ENCODE data around the gene MAST4. TPM values are rescaled to one million over a fixed set of nuclear protein-coding genes. Genes with fewer than 3 reads are reported as not detected.

Gene MAST4
- total RNA-seq, result 10 to 100 TPM; 16.2 to 32.8 (median 25.0) TPM

DNA sequence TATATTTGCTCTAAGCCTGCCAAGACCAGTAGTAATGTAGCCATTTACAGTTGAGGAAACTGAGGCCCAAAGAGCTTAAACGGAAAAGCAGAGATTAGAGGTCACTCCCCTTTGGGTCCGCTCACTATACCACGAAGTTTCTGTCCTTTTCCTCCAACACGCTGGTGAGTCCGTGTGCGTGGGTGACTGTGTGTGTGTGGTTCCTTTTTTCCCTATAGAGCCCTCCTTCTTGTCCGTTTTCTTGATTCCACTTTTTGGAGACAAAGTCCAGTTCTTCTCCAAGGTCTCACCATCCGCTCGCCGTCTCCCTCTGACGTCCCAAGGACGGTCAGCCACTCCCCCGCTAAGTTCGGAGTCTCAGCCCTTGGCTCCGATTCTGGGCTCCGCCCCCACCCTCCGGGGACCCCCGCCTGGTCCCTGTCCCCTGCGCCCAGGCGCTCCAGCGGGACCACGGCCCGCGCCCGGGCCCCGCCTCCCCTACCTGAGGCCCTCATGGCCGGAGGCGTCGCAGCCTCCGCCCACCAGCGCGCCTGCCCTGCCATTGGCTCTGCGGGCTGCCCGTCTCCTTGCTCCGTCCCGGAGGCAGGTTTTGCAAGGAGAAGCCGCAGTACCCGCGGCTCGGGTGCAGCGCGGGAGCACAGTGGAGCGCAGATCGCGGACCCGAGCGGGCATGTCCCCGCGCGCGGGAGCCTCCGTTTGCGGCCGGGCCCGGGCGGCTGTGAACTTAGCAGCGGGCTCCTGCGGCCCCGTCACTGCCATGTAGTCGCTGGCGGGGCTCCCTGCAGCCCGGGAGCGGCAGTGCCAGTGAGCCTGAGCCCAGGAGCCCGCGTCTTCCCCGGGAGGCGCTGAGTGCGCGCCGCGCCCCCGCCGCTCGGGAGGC lies at the start of gene MAST4:
TSS of gene MAST4 (plus strand) at position 638 of the 880 bp plus-strand sequence. CDS start 263 bp downstream, outside the sequence.
- TF ChIP-seq POLR2AphosphoS5 (IDR thresholded peaks at IDR 0.05) (no peak), POLR2A (IDR thresholded peaks at IDR 0.05) (no peak)
- ATAC-seq, result peak; percentile 90
- Histone ChIP-seq H3K27ac (peak within 1 kb of the TSS in 3 of 4 donors; percentile 24 to 55 (median 24)), H3K9me3 (no peaks in the 10 kb centered on the region), H3K27me3 (peaks cover 76% of the 10 kb centered on the region), H3K4me1 (peaks cover 0 to 27% (median 20%) of the 10 kb centered on the region in 3 donors), H3K4me3 (peak within 1 kb of the TSS; percentile 69 to 70), H3K36me3 (no peaks in the 10 kb centered on the region)
- 0 to 5% methylated on average over 3 to 17 of the region's 74 CpGs for WGBS, 2 donors (ENCODE audit: low coverage in 1 of 2)

DNA sequence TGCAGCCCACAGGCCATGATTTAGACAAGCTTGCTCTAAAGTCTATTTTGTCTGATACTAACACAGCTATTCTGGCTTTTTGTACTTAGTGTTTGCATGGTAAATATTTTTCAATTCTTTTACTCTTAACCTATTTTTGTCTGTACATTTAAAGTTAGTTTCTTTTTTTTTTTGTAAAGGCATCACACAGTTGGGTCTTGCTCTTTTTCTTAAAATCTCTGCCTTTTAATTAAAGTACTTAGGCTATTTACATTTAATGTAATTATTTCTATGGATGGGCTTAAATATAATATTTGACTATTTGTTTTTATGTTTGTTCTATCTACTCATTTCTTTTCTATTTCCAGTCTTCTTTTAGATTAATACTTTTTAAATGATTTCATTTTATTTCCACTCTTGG lies 49.7 kb upstream of the MAST4 start:
- no peak for TF ChIP-seq EP300 (IDR thresholded peaks at IDR 0.05)
- TF ChIP-seq POLR2AphosphoS5 (IDR thresholded peaks at IDR 0.05), result no peak
- TF ChIP-seq CTCF (IDR thresholded peaks at IDR 0.05), result no peak
- no peak for TF ChIP-seq POLR2A (IDR thresholded peaks at IDR 0.05)
- Histone ChIP-seq H3K27me3 (no peaks in the 10 kb centered on the region), H3K36me3 (no peaks in the 10 kb centered on the region), H3K4me1 (no peaks in the 10 kb centered on the region), H3K9me3 (peaks cover 0 to 8% (median 0%) of the 10 kb centered on the region in 3 donors), H3K4me3 (no peak overlapping the region), H3K27ac (no peak overlapping the region)
- ATAC-seq, result no peak

DNA sequence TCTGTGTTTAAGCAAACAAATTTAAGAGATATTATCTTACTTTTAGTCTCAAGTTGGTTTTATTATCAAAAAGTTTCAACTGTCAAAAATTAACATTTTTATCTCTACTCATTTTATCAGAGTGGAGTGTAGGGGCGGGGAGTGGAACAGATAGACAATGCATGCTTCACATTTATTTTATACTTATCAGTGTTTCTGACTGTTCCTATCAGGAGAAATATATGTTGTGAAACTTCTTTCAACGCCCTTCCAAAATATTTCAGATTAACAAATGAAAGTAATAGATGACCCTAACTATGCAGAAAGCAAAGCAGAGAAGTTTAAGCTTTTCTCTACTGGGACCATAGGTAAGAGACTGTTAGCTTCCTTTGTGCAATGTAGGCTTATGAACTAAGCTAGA lies 44.9 kb upstream of the MAST4 start:
- Histone ChIP-seq H3K27me3 (no peaks in the 10 kb centered on the region), H3K36me3 (no peaks in the 10 kb centered on the region), H3K4me3 (no peak overlapping the region), H3K9me3 (peaks cover 0 to 4% (median 0%) of the 10 kb centered on the region in 3 donors), H3K27ac (no peak overlapping the region), H3K4me1 (no peaks in the 10 kb centered on the region)
- no peak for TF ChIP-seq POLR2AphosphoS5 (IDR thresholded peaks at IDR 0.05)
- no peak for TF ChIP-seq CTCF (IDR thresholded peaks at IDR 0.05)
- no peak for TF ChIP-seq POLR2A (IDR thresholded peaks at IDR 0.05)
- no peak for TF ChIP-seq EP300 (IDR thresholded peaks at IDR 0.05)
- ATAC-seq, result no peak
- WGBS, 2 donors (ENCODE audit: low coverage in 1 of 2), result 41 to 83% methylated on average over 2 of the region's 2 CpGs

- 50 to 67% methylated on average over 1 of the region's 1 CpG for WGBS, 2 donors (ENCODE audit: low coverage in 1 of 2)
- H3K27me3 ChIP-seq, result no peaks in the 10 kb centered on the region
- no peak overlapping the region for H3K4me3 ChIP-seq
- H3K9me3 ChIP-seq, result no peaks in the 10 kb centered on the region
- TF ChIP-seq CTCF (IDR thresholded peaks at IDR 0.05) (no peak), POLR2A (IDR thresholded peaks at IDR 0.05) (no peak), POLR2AphosphoS5 (IDR thresholded peaks at IDR 0.05) (no peak), EP300 (IDR thresholded peaks at IDR 0.05) (no peak)
- no peaks in the 10 kb centered on the region for H3K4me1 ChIP-seq
- no peaks in the 10 kb centered on the region for H3K36me3 ChIP-seq
- no peak for ATAC-seq
- H3K27ac ChIP-seq, result no peak overlapping the region
Observed at GRCh38 chr5:66551945-66552344, 44.2 kb upstream of the MAST4 start.

DNA sequence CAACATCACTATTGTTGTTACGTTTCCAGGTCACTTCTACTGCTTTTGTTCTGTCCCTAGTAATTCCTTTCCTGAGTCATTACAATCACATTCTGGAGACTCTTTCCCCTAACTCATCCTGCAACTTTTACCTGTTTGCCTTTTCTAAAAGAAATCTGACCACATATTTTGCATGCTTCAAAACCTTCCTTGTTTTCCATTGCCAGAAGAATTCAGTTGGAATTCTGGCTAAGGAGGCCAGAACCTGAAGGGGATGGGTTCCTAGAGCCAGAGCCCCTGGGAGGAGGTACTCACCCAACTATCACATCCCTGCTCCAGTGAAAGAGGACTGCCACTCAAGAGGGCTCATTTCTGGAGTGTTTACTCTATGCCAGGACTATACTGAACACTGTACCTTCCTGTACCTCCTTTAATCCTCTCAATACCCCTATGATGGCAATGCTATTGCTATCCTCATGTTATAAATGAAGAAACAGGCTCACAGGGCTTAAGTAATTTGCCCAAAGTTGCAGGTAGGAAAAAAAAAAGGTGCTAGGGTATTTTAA lies 42.8 kb upstream of the MAST4 start:
- 79% methylated on average over 1 of the region's 1 CpG; no CpG with 5 or more reads in 1 of the 2 donors for WGBS, 2 donors (ENCODE audit: low coverage in 1 of 2)
- Histone ChIP-seq H3K4me3 (no peak overlapping the region), H3K27ac (no peak overlapping the region), H3K27me3 (no peaks in the 10 kb centered on the region), H3K9me3 (no peaks in the 10 kb centered on the region), H3K4me1 (no peaks in the 10 kb centered on the region), H3K36me3 (no peaks in the 10 kb centered on the region)
- TF ChIP-seq EP300 (IDR thresholded peaks at IDR 0.05) (no peak), POLR2AphosphoS5 (IDR thresholded peaks at IDR 0.05) (no peak), CTCF (IDR thresholded peaks at IDR 0.05) (no peak), POLR2A (IDR thresholded peaks at IDR 0.05) (no peak)
- no peak for ATAC-seq

Measured in gastroesophageal sphincter (tissue), 4 donors.